ENCODE data around the gene TPSAB1.
"Not testable (repeated sequence)": the region's sequence is repeated elsewhere in the genome, so short reads cannot be mapped to it uniquely, and the experiment has no call there.

DNA sequence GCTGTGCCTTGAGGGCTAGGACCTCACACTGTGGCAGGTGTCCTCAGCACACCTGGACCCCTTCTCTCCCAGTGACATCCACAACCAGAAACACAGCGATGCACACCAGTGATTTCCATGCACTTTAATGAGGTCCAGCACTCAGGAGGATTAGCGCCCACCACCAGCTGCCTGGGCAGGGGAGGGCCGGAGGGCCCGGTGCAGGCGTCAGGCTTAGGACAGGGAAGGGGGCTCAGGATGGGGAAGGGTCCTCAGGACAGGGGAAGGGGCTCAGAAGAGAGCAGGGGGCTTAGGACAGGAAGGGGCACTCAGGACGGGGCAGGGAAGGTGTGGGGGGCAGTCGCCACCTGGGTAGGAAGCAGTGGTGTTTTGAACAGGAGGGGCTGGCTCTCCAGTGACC is 12.3 kb upstream of the TPSAB1 start:
- TF ChIP-seq, protein P1, sequence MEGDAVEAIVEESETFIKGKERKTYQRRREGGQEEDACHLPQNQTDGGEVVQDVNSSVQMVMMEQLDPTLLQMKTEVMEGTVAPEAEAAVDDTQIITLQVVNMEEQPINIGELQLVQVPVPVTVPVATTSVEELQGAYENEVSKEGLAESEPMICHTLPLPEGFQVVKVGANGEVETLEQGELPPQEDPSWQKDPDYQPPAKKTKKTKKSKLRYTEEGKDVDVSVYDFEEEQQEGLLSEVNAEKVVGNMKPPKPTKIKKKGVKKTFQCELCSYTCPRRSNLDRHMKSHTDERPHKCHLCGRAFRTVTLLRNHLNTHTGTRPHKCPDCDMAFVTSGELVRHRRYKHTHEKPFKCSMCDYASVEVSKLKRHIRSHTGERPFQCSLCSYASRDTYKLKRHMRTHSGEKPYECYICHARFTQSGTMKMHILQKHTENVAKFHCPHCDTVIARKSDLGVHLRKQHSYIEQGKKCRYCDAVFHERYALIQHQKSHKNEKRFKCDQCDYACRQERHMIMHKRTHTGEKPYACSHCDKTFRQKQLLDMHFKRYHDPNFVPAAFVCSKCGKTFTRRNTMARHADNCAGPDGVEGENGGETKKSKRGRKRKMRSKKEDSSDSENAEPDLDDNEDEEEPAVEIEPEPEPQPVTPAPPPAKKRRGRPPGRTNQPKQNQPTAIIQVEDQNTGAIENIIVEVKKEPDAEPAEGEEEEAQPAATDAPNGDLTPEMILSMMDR (IDR thresholded peaks at IDR 0.05) = not testable (repeated sequence)
- TF ChIP-seq POLR2A (IDR thresholded peaks at IDR 0.05) = not testable (repeated sequence)
